Urinary bladder (tissue), 4 donors: Measurements from ENCODE around the gene RARB. TPM values are rescaled to one million over a fixed set of nuclear protein-coding genes. Genes with fewer than 3 reads are reported as not detected.

Source experiments
- DNase-seq: peaks from one replicate; pipeline ENCODE4 v3.0.0-alpha.2; 2015; ENCODE audit errors: extremely low spot score
- H3K27ac ChIP-seq: one replicate; pipeline ENCODE4 v1.5.1; 2013; ENCODE audit warnings: low read depth, mild to moderate bottlenecking, moderate library complexity
- H3K36me3 ChIP-seq: one replicate; pipeline ENCODE4 v1.6.1; 2013; ENCODE audit warnings: mild to moderate bottlenecking, moderate library complexity; ENCODE audit not compliant: insufficient read depth
- H3K4me1 ChIP-seq: one replicate; pipeline ENCODE4 v1.6.1; 2013; ENCODE audit warnings: mild to moderate bottlenecking, moderate library complexity; ENCODE audit not compliant: insufficient read depth
- H3K4me3 ChIP-seq: one replicate; pipeline ENCODE4 v1.5.1; 2013; ENCODE audit warnings: low read depth, low read length
- WGBS: extraction: QIAGEN DNeasy Blood & Tissue Kit; methylation state at CpG from one replicate; pipeline ENCODE4 v1.1.7; 2013; 5-methylcytosine and 5-hydroxymethylcytosine counted together
- polyA plus RNA-seq: library from polyadenylated mRNA; stranded (reverse); fragments of 200-250 nt; gene quantifications from one replicate; pipeline ENCODE4 v1.2.3, GENCODE V29; 2013
- total RNA-seq: library from RNA; depleted of rRNA; stranded (reverse); fragments of >200 nt; gene quantifications from one replicate; pipeline ENCODE4 v1.2.3, GENCODE V29; 2014
- donor health status: healthy with polysubstance abuse.
- donor health status: healthy.

RARB gene
- total and polyA plus RNA-seq, 2 donors = 12.3 to 70.7 TPM

GRCh38 chr3:25405335-25405734 is 22.7 kb upstream of the RARB start:
- Histone ChIP-seq H3K4me1 (no peaks in the 10 kb centered on the region), H3K27ac (no peak overlapping the region), H3K4me3 (no peak overlapping the region), H3K36me3 (no peaks in the 10 kb centered on the region)
- no peak for DNase-seq
- 76% methylated on average over 1 of the region's 1 CpG for WGBS

DNA sequence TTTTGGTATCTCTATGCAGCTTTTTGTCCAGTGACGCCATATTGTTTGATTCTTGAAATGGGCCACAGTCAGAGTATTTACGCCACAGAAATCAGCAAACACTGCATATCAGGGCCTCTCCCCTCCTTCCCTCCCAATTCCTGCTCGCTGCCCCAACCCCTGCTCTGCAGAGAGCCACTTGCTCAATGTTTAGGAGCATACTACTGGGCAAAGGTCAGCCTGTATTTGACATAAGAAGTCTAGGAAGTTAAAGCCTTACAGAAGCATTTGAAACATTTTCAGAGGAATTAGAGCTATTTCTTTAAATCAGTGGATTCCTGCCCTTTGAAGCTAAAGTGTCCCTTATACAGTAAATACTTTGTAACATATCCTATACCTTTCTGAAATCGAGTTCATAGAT is 17.4 kb upstream of the RARB start:
- Histone ChIP-seq H3K4me1 (no peaks in the 10 kb centered on the region), H3K4me3 (no peak overlapping the region), H3K27ac (no peak overlapping the region), H3K36me3 (no peaks in the 10 kb centered on the region)
- no peak for DNase-seq
- WGBS = 88% methylated on average over 4 of the region's 4 CpGs

DNA sequence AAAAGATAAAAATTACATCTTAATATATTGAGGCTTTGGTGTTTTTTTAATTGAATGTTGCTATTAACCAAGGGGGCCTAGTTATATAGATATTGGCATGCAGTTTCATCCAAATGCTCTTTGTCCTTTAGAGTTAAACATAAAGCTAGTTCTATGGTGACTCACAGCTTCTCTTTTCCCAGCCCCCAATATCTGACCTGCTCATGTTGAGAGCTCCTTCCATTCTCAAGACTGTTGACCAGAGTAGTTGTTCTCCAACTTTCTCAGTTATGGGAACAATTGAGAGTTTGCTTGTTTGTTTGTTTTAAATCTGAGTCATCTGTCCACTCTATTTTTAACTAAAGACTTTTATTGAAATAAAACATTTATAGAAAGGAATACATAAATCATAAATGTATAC is 15.8 kb upstream of the RARB start:
- no peaks in the 10 kb centered on the region for H3K4me1 ChIP-seq
- H3K4me3 ChIP-seq = no peak overlapping the region
- no peak for DNase-seq
- H3K27ac ChIP-seq = no peak overlapping the region
- H3K36me3 ChIP-seq = no peaks in the 10 kb centered on the region

DNA sequence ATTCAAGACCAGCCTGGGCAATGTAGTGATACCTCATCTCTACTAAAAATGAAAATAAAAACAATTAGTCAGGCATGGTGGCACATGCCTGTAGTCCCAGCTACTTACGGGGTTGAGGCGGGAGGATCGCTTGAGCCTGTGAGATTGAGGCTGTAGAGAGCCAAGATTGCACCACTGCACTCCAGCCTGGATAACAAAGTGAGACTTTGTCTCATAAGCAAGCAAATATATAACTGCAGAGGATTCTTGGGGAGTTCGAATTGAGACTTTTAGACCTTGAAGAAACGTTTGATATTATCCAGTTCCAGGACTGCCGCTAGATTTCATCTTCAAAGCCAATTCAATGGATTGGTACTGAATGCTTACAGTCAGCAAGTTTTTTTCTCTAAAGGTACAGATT is 11.9 kb upstream of the RARB start:
- no peaks in the 10 kb centered on the region for H3K36me3 ChIP-seq
- no peak overlapping the region for H3K4me3 ChIP-seq
- H3K27ac ChIP-seq = no peak overlapping the region
- DNase-seq = no peak
- H3K4me1 ChIP-seq = no peaks in the 10 kb centered on the region
- WGBS = 92% methylated on average over 6 of the region's 6 CpGs

GRCh38 chr3:25418596-25418995 is 9.5 kb upstream of the RARB start:
- Histone ChIP-seq H3K36me3 (no peaks in the 10 kb centered on the region), H3K4me3 (no peak overlapping the region), H3K4me1 (no peaks in the 10 kb centered on the region), H3K27ac (no peak overlapping the region)
- DNase-seq = no peak
- 58% methylated on average over 1 of the region's 1 CpG for WGBS

GRCh38 chr3:25419251-25419650 is 8.8 kb upstream of the RARB start:
- H3K4me1 ChIP-seq = no peaks in the 10 kb centered on the region
- no peak overlapping the region for H3K27ac ChIP-seq
- WGBS = 82% methylated on average over 1 of the region's 1 CpG
- no peak for DNase-seq
- H3K36me3 ChIP-seq = no peaks in the 10 kb centered on the region
- no peak overlapping the region for H3K4me3 ChIP-seq

DNA sequence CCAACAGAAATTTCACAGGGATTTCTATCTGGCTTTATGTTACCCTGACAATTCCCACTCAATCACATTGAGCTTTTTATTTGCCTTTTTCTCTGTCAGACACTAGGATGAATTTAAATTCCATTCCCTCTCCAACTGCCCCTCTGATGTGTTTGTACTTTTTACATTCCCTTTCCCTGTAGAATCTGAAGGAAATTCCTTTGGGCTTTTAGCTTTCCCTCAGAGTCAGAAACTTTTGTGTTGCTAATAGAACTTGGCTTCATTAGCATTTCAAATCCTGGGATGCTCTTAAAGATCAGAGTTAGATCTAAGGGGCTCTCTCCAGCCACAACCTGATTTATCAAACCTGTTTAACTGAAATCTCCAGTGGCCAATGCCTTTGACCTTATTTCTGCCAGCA is 7.9 kb upstream of the RARB start:
- H3K36me3 ChIP-seq = no peaks in the 10 kb centered on the region
- DNase-seq = no peak
- H3K27ac ChIP-seq = no peak overlapping the region
- no peaks in the 10 kb centered on the region for H3K4me1 ChIP-seq
- H3K4me3 ChIP-seq = no peak overlapping the region

DNA sequence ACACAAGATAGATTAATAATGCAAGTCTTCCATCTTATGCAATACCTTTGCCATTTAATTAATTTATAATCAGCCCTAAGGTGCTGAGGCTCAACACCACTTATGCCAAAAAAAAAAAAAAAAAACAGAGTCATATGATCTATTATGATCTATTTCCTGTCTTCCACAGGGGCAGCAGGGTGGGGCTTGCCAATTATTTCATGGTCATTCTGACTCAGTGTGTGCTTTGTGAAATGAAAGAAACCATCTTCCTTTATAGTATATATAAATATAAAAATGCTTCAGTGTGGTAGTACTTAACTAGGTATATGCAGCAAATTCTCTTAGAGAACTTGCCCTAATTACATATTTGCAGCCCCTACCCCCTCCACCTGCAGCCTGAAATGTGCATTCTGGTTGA is 7.2 kb upstream of the RARB start:
- Histone ChIP-seq H3K27ac (no peak overlapping the region), H3K4me1 (no peaks in the 10 kb centered on the region), H3K36me3 (no peaks in the 10 kb centered on the region), H3K4me3 (no peak overlapping the region)
- DNase-seq = no peak

DNA sequence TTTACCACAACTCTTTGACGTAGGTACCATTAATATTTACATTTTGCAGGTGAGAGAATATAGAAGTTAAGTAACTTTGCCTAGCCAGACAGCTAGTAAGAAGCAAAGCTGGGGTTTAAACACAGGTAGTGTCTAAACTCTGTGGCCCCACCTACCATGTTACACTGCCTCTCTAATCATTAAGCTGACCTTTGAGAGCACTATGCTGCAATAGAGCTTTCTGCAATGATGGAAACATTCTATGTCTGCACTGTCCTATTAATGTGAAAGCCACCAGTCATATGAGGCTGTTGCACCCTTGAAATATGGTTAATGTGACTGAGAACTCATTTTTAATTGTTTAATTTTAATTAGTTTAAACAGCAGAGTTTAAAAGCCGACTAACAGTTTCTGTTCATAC is 6.3 kb upstream of the RARB start:
- no peak for DNase-seq
- WGBS = 92% methylated on average over 2 of the region's 2 CpGs
- Histone ChIP-seq H3K27ac (no peak overlapping the region), H3K4me3 (no peak overlapping the region), H3K4me1 (no peaks in the 10 kb centered on the region), H3K36me3 (no peaks in the 10 kb centered on the region)

GRCh38 chr3:25423780-25424588 is 4.1 kb upstream of the RARB start:
- no peaks in the 10 kb centered on the region for H3K4me1 ChIP-seq
- WGBS = 53% methylated on average over 9 of the region's 9 CpGs
- no peak overlapping the region for H3K4me3 ChIP-seq
- H3K36me3 ChIP-seq = no peaks in the 10 kb centered on the region
- H3K27ac ChIP-seq = peak overlapping the region; percentile 16
- DNase-seq = no peak

- H3K27ac ChIP-seq = no peak overlapping the region
- H3K4me3 ChIP-seq = no peak overlapping the region
- no peaks in the 10 kb centered on the region for H3K4me1 ChIP-seq
- peak; percentile 52 for DNase-seq
- H3K36me3 ChIP-seq = no peaks in the 10 kb centered on the region
- 28% methylated on average over 5 of the region's 5 CpGs for WGBS
Measured at GRCh38 chr3:25424614-25425013, 3.4 kb upstream of the RARB start.

- 60% methylated on average over 2 of the region's 2 CpGs for WGBS
- no peak for DNase-seq
Measured at GRCh38 chr3:25426408-25426807, 1.7 kb upstream of the RARB start.

DNA sequence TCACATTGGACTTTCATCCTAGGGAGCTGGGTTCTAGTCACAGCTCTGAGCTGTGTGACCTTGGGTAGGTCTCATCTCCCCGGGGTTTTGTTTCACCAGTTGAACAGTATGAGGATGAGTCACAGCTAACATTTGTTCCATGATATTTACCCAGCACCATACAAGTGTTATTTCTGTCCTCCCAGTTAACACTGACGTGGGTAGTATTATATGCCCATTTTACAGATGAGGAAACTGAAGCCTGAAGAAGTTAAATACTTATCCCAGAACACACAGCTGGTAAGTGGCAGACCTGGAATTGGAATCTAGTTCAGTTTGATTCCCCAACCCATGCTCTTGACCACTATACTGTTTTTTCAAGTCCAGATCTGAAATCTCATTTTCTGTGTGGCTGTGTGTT is 908 bp upstream of the RARB start:
- Histone ChIP-seq H3K4me1 (no peaks in the 10 kb centered on the region), H3K4me3 (no peak overlapping the region), H3K27ac (no peak overlapping the region), H3K36me3 (no peaks in the 10 kb centered on the region)
- DNase-seq = no peak
- 74% methylated on average over 2 of the region's 2 CpGs for WGBS

More at GRCh38 chr3:25426408-25426807, 1.7 kb upstream of the RARB start:
- Histone ChIP-seq H3K27ac (no peak overlapping the region), H3K4me3 (no peak overlapping the region), H3K36me3 (no peaks in the 10 kb centered on the region), H3K4me1 (no peaks in the 10 kb centered on the region)

DNA sequence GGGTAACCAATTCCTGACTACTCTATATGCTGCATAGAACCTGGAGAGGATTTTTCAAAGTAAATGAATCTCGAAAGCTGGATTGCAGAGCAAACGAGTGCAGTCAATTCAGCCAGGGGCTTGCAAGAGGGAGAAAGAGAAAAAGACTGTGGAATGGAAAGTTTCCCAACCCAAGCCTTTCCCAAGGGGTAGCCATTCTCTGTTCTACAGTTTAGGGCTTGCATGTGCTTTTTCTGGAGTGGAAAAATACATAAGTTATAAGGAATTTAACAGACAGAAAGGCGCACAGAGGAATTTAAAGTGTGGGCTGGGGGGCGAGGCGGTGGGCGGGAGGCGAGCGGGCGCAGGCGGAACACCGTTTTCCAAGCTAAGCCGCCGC is 511 bp upstream of the RARB start:
- Histone ChIP-seq H3K4me3 (peak overlapping the region; percentile 51), H3K4me1 (no peaks in the 10 kb centered on the region), H3K36me3 (no peaks in the 10 kb centered on the region), H3K27ac (peak overlapping the region; percentile 43)
- 2% methylated on average over 13 of the region's 13 CpGs for WGBS
- DNase-seq = no peak
